LNCaP clone FGC (cell line): ENCODE measurements around the gene PCYT2.

Experiments
- DNase-seq: peaks from one replicate; pipeline ENCODE4 v3.0.0-alpha.2; 2011; ENCODE audit warnings: low read depth
- H3K4me3 ChIP-seq: 2 replicates; pipeline ENCODE4 v1.5.1; 2011; ENCODE audit warnings: mild to moderate bottlenecking, low read depth, low read length, control low read depth
- TF ChIP-seq, protein P1 (sequence below): IDR thresholded peaks from 2 replicates; pipeline ENCODE4 v1.5.1; 2012; ENCODE audit warnings: mild to moderate bottlenecking; ENCODE audit not compliant: control insufficient read depth, insufficient read depth; ENCODE audit errors: extremely low read depth

Gene PCYT2

DNA sequence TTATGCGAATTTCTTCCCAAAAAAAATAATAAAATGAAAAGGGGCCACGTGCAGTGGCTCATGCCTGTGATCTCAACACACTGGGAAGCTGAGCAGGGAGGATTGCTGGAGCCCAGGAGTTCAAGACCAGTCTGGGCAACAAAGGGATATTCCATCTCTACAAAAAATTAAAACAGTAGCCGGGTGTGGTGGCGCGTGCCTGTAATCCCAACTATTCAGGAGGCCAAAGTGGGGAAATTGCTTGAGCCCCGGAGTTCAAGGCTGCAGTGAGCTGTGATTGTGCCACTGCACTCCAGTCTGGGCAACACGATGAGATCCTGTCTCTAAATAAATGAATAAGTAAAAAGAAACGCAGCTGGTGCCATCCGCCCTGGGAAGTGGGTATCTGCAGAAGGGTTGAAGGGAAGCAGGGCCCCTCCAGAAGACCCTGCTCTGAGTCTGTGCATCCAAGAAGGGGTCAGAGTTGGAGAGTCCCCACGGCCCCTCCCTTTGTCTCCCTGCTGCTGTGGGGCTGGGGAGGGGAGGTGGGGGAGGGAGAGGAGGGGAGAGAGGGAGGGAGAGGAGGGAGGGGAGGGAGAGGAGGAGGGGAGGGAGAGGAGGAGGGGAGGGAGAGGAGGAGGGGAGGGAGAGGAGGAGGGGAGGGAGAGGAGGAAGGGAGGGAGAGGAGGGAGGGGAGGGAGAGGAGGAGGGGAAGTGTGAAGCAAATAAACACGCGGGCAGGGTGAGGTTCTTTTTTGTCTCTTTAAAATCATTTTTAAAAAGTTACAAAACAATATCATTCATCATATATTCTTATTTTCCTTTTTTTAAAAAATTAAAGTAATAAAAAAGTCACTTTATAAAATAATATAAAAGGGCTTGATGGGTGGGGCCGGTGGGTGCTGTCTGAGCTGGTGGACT is 40.8 kb upstream of the PCYT2 start:
- no peak for DNase-seq

DNA sequence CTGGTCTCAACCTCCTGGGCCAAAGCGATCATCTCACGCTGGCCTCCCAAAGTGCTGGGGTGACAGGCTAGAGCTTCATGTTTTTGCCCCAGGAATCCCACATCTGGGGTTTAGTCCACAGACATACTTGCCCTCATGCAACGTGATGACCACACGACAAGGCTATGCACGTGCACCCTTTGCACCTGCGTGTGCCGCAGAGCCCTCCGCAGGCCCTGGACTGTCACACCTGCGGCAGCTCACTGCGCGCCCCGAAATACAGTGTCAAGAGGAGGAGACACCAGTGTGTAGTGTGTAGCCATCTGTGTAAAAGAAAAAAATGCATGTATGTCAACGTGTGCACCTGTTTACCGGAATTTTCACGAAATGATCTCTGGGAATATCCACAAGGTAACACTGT is 39.3 kb upstream of the PCYT2 start:
- TF ChIP-seq, protein P1, sequence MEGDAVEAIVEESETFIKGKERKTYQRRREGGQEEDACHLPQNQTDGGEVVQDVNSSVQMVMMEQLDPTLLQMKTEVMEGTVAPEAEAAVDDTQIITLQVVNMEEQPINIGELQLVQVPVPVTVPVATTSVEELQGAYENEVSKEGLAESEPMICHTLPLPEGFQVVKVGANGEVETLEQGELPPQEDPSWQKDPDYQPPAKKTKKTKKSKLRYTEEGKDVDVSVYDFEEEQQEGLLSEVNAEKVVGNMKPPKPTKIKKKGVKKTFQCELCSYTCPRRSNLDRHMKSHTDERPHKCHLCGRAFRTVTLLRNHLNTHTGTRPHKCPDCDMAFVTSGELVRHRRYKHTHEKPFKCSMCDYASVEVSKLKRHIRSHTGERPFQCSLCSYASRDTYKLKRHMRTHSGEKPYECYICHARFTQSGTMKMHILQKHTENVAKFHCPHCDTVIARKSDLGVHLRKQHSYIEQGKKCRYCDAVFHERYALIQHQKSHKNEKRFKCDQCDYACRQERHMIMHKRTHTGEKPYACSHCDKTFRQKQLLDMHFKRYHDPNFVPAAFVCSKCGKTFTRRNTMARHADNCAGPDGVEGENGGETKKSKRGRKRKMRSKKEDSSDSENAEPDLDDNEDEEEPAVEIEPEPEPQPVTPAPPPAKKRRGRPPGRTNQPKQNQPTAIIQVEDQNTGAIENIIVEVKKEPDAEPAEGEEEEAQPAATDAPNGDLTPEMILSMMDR, result no peak
- H3K4me3 ChIP-seq, result no peak overlapping the region
- no peak for DNase-seq

More for the DNA sequence above, 40.8 kb upstream of the PCYT2 start:
- no peak overlapping the region for H3K4me3 ChIP-seq
- TF ChIP-seq, protein P1, result no peak

DNA sequence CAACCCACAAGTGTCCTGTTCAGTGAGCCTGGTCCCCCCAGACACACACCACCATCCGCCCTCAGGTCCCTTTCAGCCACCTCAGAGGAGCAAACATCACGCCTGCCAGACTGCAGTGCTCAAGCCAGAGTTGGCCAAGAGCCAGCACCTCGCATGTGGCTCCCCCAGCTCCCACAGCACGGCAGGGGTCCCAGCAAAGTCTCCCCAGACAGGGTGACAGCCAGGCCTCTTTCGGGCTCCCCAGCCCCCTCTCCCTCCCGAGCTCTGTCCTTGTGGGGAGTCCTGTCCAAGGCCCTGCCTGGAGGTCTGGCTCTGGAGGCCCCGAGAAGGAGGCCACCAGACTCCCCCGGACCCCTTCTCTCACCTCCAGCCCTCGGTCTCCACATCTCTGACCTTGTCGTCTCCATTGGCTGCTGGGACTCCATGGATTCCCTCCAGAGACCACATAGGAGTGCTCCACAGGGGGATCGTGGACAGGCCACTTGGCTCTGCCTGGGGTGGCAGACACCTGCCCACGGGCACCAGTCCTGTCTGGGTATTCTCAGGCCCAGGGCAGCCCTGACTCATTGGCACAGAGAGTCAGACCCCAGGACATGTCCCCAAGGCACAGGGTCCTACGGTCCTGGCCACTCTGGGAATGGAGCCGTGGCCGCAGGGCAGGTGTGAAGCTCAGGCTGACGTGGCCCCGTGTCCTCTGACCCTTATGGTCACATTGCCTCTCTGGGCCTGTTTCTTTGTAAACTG is 37.6 kb upstream of the PCYT2 start:
- H3K4me3 ChIP-seq, result no peak overlapping the region
- TF ChIP-seq, protein P1, result no peak
- no peak for DNase-seq

DNA sequence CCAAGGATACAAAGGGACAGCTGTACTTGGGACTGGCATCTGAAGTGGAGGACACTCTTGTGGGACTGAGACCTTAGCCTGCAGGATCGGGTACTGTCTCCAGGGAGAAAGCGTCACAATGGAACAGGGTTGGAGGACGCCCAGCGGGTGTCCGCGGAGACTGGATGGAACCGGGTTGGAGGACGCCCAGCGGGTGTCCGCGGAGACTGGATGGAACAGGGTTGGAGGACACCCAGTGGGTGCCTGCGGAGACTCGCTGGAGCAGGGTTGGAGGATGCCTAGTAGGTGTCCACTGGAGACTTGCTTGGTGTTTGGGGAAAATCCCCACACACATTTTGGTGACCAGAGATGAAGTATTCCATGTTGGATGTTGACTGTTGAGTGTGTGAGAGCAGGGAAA is 36.0 kb upstream of the PCYT2 start, which contains the start of gene MYADML2:
MYADML2 (minus strand) TSS at position 45 of the 400 bp plus-strand sequence. CDS start 5,492 bp downstream, outside the sequence.
- DNase-seq, result no peak
- TF ChIP-seq, protein P1, result no peak
- H3K4me3 ChIP-seq, result no peak within 1 kb of the TSS

DNA sequence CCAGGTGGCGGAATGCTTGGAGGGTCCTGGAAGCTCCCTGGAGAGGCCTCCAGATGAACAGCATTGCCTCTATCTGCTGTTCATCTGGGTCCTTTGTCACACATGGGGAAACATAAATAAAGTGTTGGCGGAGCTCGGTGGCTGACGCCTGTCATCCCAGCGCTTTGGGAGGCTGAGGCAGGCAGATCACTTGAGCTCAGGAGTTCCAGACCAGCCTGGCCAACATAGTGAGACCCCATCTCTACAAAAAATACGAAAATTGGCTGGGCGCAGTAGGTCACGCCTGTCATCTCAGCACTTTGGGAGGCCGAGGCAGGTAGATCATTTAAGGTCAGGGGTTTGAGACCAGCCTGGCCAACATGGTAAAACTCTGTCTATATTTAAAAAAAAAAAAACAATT is 33.7 kb upstream of the PCYT2 start:
- no peak overlapping the region for H3K4me3 ChIP-seq
- TF ChIP-seq, protein P1, result no peak
- DNase-seq, result no peak

DNA sequence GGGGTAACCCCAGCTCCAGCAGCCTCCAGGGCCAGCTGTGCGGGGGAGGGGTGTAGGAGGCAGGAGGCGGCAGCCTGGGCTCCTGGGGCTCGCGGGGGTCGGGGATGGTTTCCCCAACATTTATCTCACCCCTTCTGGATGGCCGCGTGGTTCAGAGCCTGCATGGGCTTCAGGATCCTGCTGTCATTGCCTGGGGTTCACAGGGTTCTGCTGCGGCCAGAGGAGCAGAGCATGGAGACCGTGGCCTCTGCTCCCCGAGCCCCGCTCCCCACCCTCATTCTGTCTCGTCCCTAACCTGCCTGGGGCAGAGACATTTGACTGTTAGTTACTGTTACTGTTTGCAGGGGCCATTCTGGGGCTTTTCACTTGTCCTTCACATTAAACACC is 31.0 kb upstream of the PCYT2 start:
- TF ChIP-seq, protein P1, result no peak
- DNase-seq, result no peak
- no peak overlapping the region for H3K4me3 ChIP-seq
